ENCODE results near the gene ZNF337.
"Not testable (repeated sequence)": the region's sequence is repeated elsewhere in the genome, so short reads cannot be mapped to it uniquely, and the experiment has no call there.

Gene ZNF337

DNA sequence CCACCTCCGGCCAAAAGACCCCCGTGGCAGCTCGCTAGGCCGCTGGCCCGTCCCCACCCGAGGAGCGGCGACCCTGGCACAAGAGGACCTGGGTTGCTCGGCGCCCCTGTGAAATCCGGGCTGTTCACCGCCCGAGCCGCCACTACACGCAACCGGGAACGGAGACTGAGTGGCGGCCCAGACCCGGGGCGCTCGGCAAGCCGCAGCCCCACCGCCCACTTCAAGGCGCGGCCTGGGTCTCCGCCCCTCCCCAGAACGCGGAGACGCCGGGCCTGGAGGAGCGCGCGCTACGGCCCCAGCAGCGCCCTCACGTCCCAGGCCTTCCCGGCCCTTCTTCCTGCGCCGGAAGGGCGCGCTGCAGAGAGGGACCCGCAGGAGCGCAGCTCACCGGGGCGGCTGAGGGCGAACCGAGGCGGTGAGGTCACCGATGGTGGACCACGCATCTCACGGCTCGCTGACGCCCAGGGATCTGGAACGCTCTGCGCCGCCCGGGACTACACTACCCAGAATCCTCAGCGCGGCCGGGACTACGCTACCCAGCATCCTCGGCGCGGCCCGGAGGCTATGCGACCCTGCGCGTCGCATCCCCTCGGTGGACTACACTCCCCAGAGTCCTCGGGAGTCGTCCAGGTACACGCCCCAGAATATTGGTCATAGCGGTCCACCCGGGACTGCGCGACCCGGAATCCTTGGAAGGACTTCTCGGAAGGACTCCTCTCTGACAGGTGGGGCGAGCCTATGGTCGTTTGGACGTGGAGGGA lies at the start of gene ZNF337:
Gene ZNF337 (minus strand): TSS at position 483 of the 761 bp plus-strand sequence. CDS start 10,436 bp downstream, outside the sequence.
- peak; percentile 92 to 95 for DNase-seq

DNA sequence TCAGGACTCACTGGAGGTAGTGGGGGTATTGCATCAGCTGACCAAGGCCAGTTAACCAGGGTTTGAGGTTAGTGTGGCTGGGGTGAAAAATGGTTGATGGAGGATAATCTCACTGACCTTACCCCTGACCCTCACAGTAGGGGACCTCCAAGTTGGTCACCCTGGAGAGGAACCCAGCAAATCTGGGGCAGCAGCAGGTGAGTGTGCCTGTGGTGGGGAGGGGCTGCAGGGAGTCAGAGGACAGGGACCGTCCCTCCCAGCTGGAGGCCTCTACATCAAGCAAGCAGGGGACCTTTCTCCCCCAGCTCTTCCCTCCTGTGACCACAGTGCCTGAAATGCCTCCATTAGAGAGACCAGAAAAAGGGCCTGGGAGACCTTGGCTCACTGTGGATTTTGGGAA lies 49.1 kb upstream of the ZNF337 start:
- DNase-seq: no peak

DNA sequence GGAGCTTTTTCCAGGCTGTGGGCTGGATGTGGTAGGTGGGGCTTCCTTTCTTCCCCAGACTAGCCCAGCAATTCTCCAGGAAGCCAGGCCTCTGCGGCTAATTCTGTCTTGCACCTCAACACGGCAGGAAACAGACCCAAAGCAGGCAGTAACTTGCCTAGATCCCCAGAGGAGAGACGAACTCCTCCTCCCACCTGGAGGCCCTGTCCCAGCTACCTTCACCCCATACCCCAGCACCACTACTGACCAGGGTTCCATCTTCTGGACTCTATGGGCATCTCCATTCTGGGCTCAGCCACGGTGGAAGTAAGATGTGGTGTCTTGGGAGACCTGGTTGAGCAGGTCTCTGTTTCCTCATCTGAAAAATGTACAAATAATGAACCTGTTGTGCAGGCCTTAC lies 48.4 kb upstream of the ZNF337 start:
- no peak for DNase-seq

DNA sequence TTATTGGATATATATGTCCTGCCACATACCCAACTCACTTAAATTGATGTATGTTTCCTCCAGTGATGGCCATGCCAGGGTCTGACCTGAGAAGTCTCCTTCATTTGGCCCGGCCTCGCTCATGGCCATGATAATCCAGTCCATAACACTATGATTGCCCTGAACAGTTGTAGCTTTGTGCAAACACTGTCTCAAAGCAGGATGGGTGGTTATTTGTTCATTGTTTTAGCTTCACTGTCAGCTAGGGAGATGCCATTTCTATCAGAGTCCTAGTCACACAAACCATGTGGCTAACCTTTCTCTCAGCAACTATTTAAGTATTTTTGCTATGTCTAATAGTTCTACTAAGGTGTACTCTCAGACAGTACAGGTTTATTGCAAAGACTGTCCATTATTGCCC lies 47.6 kb upstream of the ZNF337 start:
- DNase-seq: no peak

DNA sequence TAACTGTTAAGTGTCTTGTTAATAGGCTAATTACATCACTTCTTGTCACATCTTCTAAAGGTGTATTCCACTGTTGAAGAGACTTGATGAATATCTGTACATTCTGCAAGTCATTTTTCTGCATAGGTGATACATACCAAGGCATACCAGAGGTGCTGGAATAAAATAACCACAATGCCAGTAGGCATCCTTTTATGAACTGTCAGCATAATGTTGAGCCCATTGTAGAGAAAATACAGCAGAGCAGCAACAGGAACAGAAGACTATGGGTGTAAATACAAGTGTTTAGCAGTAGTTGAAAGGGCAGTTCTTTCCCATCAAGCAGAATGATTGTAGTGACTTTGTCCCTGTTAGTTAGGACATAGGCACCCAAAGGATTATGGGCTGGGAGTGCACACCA lies 44.4 kb upstream of the ZNF337 start:
- no peak for DNase-seq

DNA sequence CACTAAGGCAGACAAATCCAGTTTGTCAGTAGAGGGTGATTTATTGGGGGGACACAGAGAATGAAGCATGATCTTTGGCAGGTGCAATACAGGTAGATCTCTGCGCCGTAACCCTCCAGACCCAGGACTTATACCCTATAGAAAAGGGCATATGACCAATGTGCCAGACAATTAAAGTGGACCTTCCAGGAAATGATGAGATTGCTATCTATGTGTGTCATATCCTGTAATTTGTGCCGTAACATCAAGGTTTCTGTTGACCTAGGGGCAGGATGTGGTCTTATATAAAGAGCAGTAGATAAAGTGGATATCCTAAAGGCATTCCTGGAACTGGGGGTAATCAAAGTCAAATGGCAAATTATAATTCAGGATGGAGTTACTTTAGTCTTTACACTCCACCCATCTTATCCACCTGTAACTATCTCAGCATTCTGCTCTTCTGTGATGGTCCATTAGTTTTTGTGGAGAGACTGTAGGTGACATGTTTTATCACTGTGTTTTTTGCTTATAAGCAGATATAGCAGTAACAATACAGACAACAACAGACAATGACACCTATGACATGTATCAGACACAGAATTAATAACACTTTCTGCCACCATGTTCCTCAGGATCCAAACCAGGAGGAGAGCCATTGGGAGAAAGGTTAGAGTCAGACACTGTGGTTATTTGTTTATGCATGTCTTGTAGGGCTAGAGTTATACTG lies 43.1 kb upstream of the ZNF337 start:
- peak; percentile 33 to 78 for DNase-seq

DNA sequence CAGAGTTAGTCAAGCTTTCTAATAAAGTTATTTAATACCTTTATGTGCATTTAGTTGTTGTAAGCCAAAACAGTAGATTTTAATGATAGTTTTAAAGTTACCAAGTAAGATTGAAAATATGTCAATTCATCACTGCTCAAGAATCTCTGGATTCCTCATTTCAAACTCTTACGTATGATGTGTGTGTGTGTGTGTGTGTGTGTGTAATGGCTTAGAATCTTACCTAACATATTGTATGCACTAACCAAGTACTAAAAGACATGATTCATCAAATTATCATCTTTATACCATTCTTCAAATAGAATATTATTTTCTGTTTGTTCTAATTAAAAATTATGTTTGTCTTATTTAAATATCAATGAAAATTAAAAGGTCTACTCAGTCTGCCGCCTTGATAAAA lies 41.5 kb upstream of the ZNF337 start:
- DNase-seq: no peak

DNA sequence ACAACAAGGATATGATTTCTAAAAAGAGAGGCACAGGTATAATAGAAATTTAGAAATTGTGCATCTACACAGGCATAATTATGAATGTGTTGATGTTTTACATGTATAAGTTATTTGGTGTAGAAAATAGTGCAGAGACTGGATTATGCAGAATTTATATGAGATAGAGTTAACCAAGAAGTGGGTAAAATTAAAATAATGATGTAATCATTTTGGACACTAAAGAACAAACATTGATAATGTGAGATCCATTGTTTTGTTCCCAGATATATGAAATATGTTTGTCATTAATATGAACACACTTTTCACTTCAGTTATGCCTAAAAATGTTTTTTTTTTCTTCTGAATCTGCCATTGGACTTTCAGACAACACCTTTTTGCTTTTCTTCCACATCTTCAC lies 37.2 kb upstream of the ZNF337 start:
- no peak for DNase-seq

DNA sequence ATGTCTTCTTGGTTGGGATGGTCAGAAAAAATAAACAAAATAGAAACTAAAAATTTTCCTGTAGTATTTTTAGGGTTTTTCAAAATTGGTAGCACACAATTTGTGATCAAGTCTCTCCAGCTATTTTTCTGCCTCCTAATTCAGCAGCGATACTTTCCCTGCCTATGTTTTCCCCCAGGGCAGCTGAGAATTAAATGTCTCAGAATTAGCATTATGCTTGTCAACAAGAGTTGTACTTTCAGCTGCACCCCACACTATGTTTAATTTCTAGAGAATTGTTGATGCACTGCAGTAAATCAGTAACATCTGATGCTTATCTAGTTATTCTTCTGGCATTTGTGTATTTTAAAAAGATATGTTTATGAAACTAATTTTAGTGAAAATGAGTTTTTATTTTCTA lies 34.2 kb upstream of the ZNF337 start:
- no peak for DNase-seq

DNA sequence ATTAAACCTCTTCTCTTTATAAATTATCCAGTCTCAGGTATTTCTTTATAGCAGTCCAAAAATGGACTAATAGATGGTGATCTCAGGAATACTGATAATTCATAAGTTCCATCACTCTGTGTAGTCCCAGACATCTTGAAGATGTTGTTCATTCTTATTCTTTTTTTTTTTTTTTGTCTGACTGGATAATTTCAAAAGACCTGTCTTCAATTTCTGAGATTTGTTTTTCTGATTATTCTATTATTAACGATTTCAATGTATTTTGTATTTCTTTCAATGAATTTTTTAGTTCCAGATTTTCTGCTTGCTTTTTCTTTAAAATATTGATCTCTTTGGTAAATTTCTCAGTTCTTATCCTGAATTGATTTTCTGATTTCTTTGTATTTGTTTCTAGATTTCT lies 29.7 kb upstream of the ZNF337 start:
- DNase-seq: no peak

DNA sequence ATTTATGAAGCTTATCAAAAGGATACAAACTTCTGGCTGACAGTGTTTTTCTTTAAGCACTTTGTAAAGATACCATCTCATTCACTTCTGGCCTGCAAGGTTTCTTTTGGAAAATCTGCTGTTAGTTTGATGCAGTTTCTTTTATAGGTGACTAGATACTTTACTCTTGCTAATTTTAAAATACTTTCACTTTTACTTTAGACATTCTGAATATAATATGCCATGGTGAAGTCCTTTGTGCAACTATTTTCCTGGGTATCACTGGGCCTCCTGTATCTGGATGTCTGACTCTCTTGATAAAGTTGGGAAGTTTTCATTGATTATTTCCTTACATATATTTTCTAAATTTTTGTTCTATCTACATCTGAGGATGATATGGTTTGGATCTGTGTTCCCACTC lies 29.0 kb upstream of the ZNF337 start:
- DNase-seq: no peak

DNA sequence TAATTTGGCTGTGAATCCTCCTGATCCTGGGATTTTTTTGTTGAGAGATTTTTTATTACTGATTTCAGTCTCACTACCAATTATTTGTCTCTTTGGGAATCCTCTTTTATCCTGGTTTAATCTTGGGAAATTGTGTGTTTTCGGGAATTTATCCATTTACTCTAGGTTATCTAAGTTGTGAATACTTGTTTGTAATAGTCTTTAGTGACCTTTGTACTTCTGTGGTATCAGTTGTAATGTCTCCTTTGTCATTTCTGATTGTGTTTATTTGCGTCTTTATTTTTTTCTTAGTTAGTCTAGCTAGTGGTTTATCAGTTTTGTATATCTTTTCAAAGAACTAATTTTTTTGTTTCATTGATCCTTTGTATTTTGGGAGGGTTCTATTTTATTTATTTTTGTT lies 27.3 kb upstream of the ZNF337 start:
- DNase-seq: no peak

DNA sequence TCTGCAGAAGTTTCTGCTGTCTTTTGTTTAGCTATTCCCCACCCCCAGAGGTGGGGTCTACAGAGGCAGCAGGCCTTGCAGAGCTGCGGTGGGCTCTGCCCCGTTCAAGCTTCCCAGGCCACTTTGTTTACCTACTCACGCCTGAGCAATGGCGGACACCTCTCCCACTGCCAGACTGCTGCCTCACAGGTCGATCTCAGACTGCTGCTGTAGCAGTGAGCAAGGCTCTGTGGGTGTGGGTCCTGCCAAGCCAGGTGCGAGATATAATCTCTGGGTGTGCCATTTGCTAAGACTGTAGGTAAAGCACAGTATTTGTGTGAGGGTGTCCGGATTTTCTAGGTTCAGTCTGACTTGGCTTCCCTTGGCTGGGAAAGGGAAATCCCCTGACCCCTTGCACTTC lies 23.6 kb upstream of the ZNF337 start:
- DNase-seq: no peak

DNA sequence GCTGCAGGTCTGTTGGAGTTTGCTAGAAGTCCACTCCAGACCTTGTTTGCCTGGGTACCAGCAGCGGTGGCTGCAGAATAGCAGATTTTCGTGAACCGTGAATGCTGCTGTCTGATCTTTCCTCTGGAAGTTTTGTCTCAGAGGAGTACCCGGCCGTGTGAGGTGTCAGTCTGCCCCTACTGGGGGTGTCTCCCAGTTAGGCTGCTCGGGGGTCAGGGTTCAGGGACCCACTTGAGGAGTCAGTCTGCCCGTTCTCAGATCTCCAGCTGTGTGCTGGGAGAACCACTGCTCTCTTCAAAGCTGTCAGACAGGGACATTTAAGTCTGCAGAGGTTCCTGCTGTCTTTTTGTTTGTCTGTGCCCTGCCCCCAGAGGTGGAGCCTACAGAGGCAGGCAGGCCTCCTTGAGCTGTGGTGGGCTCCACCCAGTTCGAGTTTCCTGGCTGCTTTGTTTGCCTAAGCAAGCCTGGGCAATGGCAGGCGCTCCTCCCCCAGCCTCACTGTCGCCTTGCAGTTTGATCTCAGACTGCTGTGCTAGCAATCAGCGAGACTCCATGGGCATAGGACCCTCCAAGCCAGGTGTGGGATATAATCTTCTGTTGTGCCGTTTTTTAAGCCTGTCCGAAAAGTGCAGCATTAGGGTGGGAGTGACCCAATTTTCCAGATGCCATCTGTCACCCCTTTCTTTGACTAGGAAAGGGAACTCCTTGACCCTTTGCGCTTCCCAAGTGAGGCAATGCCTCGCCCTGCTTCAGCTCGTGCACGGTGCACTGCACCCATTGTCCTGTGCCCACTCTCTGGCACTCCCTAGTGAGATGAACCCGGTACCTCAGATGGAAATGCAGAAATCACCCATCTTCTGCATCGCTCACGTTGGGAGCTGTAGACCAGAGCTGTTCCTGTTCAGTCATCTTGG lies 22.5 kb upstream of the ZNF337 start:
- peak; percentile 40 to 69 for DNase-seq

DNA sequence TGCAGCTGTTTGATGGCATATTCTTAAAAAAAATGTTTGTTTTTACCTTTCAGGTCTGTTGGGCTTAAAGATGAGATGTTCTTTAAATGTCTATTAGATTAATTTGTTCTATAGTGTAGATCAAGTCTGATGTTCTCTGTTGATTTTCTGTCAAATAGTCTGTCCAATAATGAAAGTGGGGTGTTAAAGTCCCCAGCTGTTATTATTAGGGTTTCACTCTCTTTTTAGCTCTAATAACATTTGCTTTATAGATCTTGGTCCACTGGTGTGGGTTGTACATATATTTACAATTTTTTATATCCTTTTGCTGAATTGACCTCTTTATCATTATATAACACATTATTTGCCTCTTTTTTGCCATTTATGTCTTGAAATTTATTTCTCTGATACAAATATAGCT lies 11.0 kb upstream of the ZNF337 start:
- DNase-seq: no peak

DNA sequence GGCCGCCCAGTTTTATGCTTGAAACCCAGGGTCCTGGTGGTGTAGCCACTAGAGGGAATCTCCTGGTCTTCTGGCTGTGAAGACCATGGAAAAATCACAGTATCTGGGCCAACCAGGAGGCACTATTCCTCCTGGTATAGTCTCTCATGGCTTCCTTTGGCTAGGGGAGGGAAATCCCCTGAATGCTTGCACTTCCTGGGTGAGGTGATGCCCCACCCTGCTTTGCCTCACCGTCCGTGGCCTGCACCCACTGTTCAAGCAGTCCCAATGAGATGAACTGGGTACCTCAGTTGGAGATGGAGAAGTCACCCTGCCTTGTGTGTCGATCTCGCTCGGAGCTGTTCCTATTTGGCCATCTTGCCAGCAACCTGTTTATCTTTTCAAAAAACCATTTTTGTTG lies 10.1 kb upstream of the ZNF337 start:
- peak; percentile 24 to 65 for DNase-seq

DNA sequence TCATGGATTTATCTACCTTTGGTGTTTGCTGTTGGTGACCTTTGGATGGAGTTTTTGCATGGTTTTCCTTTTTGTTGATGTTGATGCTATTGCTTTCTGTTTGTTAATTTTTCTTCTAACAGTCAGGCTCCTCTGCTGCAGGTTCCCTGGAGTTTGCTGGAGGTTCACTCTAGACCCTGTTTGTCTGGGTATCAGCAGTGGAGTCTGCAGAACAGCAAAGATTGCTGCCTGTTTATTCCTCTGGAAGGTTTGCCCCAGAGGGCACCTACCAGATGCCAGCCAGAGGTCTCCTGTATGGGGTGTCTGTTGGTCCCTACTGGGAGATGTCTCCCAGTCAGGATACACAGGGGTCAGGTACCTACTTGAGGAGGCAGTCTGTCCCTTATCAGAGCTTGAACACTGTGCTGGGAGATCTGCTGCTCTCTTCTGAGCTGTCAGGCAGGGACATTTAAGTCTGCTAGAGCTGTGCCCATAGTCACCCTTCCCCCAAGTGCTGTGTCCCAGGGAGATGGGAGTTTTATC lies 9.2 kb upstream of the ZNF337 start:
- DNase-seq: no peak

DNA sequence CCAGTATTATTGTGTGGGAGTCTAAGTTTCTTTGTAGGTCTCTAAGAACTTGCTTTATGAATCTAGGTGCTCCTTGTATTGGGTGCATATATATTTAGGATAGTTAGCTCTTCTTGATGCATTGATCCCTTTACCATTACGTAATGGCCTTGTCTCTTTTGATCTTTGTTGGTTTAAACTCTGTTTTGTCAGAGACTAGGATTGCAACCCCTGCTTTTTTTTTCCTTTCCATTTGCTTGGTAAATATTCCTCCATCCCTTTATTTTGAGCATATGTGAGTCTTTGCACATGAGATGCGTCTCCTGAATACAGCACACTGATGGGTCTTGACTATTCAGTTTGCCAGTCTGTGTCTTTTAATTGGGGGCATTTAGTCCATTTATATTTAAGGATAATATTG lies 7.7 kb upstream of the ZNF337 start:
- not testable (repeated sequence) for DNase-seq

DNA sequence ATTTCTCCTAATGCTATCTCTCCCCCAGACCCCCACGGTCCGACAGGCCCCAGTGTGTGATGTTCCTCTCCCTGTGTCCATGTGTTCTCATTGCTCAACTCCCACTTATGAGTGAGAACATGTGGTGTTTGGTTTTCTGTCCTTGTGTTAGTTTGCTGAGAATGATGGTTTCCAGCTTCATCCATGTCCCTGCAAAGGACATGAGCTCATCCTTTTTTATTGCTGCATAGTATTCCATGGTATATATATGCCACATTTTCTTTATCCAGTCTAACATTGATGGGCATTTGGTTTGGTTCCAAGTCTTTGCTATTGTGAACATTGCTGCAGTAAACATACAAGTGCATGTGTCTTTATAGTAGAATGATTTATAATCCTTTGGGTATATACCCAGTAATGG lies 4.2 kb upstream of the ZNF337 start:
- not testable (repeated sequence) for DNase-seq

DNA sequence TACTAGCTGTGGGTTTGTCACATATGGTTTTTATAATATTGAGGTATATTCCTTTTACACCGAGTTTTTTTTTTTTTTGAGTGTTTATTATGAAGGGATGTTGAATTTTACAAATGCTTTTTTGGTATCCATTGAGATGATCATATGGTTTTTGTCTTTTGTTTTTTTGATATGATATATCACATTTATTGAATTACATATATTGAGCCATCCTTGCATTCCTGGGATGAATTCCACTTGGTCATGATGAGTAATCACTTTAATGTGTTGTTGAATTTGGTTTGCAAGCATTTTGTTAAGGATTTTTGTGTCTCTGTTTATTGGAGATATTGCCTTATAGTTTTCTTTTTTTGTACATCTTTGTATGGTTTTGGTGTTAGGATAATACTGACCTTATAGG lies 3.3 kb upstream of the ZNF337 start:
- no peak for DNase-seq

DNA sequence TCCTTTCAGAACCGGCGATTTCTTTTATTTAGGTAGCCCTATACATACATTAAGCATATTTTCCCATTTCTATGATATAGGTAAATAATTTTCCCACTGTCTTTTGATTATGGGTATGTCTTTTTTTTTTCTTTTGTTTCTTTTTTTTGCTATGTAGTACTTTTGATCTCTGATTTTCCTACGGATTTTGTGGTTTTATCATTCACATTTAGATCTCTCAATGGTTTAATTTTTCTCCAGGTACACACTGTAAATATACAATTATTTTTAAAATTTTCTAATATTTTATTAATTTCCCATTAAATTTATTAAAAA lies 436 bp upstream of the ZNF337 start:
- DNase-seq: no peak

DNA sequence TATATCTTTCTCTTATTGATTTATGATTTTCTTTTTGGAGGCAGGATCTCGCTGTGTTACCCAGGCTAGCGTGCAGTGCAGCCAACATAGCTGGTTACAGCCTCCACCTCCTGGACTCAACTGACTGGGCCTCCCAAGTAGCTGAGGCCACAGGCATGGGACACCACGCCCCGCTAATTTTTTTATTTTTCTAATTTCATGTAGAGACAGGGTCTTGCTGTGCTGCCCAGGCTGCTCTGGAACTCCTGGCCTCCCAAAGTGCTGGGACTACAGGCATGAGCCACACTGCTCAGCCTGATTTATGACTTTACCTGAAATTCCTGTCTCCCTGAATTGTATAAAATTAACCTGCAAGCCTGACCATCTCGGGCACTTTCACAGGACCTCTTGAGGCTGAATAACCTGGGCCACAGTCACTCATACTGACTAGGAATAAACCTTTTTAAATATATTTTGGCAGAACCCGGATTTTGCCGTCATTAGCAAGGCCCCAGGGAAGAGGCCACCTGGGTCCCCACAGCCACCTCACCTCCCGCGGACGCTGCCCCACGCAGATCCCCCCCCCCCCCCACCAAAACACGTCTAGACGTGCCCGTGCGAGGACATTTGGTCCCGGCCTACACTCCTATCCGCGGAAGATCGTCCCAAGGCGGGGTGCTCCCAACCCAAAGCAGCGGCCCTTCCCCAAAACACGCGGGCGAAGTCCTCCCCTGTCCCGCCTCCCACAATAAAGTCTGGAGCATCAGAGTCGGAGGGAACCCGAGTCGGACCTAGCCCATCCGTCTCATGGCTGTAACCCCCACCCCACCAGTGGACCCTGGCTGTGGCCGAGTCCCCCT lies 902 bp downstream of the ZNF337 start:
- no peak for DNase-seq

DNA sequence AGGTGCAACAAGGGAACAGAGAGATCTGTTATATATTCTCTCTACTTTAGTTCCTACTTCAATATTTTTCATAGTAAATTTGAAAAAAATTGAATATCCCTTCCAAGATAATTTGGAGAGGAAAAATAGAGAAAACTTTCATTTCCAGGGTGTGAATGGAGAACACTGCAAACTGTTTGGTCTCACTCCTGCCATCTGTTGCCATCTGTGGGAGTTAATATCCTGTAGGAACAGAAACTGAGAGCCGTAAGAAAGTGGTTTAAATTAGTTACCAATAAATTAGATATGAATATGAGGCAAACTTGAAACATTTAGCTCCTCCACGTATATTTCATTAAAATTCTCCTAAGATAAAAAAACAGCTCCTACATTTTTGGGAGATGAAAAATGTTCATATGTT lies 4.2 kb downstream of the ZNF337 start:
- DNase-seq: no peak

Measured in CD4-positive, alpha-beta T cell treated with Interferon alpha-2 for 1 hour (primary cell).